ENCODE measurements around the gene FAM162B. TPM values are rescaled to one million over a fixed set of nuclear protein-coding genes. Genes with fewer than 3 reads are reported as not detected.

FAM162B gene
- 0.40 TPM in 1 of 2 replicates, not detected in the other for total RNA-seq

GRCh38 chr6:116764961-116765841, at the start of gene FAM162B:
TSS of gene FAM162B (minus strand) at chr6:116765719. CDS start at chr6:116765576, 143 bp downstream.

Other genes starting within 250 kb of the FAM162B start
- 0.12 and 0.13 TPM in 2 replicates for gene TRAPPC3L, start 220.0 kb downstream of the FAM162B start, total RNA-seq
- gene CALHM4, start 212.0 kb downstream of the FAM162B start, total RNA-seq, result not detected in 2 replicates
- gene RWDD1, start 194.2 kb downstream of the FAM162B start, total RNA-seq, result 18.9 and 31.5 TPM in 2 replicates
- gene RSPH4A, start 149.2 kb downstream of the FAM162B start, total RNA-seq, result 0.13 and 0.19 TPM in 2 replicates
- gene ZUP1, start 97.0 kb downstream of the FAM162B start, total RNA-seq, result 11.4 and 13.9 TPM in 2 replicates
- gene KPNA5, start 84.5 kb downstream of the FAM162B start, total RNA-seq, result 8.5 and 9.1 TPM in 2 replicates
- not detected in 2 replicates for gene GPRC6A, start 63.4 kb upstream of the FAM162B start, total RNA-seq
- not detected in 2 replicates for gene RFX6, start 111.5 kb upstream of the FAM162B start, total RNA-seq